Thymus (tissue), 14 donors: Measurements from ENCODE around the gene VPS35. TPM values are rescaled to one million over a fixed set of nuclear protein-coding genes. Genes with fewer than 3 reads are reported as not detected.
A peak's percentile ranks its signal among the peaks of the same experiment; 100 is the strongest.

ENCODE experiments used
- DNase-seq, 9 donors: peaks; one replicate each; pipeline ENCODE4 v3.0.0-alpha.2; 2013; ENCODE audit warnings: low spot score in 9 of 9, low read depth in 6 of 9, missing footprints in 1 of 9
- H3K27ac ChIP-seq, 2 donors: one replicate each; pipeline ENCODE4 v1.5.1; 2013; ENCODE audit warnings: control low read depth in 1 of 2, low read depth in 1 of 2, low read length in 1 of 2, mild to moderate bottlenecking in 1 of 2, moderate library complexity in 1 of 2
- H3K27me3 ChIP-seq, 2 donors: one replicate each; pipeline ENCODE4 v1.5.1; 2013; ENCODE audit warnings: low read length in 1 of 2; ENCODE audit not compliant: control insufficient read depth in 2 of 2, insufficient read depth in 1 of 2
- H3K36me3 ChIP-seq, 2 donors: one replicate each; pipeline ENCODE4 v1.5.1; 2013; ENCODE audit warnings: low read length in 1 of 2, mild to moderate bottlenecking in 1 of 2, moderate library complexity in 1 of 2; ENCODE audit not compliant: control insufficient read depth in 2 of 2, insufficient read depth in 2 of 2
- H3K4me1 ChIP-seq, 2 donors: one replicate each; pipeline ENCODE4 v1.5.1; 2013; ENCODE audit warnings: low read length in 2 of 2; ENCODE audit not compliant: control insufficient read depth in 2 of 2, insufficient read depth in 2 of 2
- H3K4me3 ChIP-seq, 2 donors: one replicate each; pipeline ENCODE4 v1.5.1; 2013; ENCODE audit warnings: low read length in 2 of 2, control low read depth in 1 of 2, mild to moderate bottlenecking in 1 of 2
- H3K9me3 ChIP-seq, 2 donors: one replicate each; pipeline ENCODE4 v1.5.1; 2013; ENCODE audit warnings: low read length in 1 of 2, mild to moderate bottlenecking in 1 of 2; ENCODE audit not compliant: control insufficient read depth in 2 of 2, insufficient read depth in 1 of 2
- WGBS: extraction: QIAGEN DNeasy Blood & Tissue Kit; methylation state at CpG from one replicate; pipeline ENCODE4 v1.1.7; 2013; 5-methylcytosine and 5-hydroxymethylcytosine counted together
- long read RNA-seq, 10 donors: transcript quantifications; one replicate each; lab custom pipeline, GENCODE V29; 2026
- polyA plus RNA-seq: library from polyadenylated mRNA; stranded (reverse); fragments of 200-250 nt; gene quantifications from one replicate; pipeline ENCODE4 v1.2.3, GENCODE V29; 2013
- total RNA-seq: library from RNA; stranded (reverse); fragments of 120-200 nt; gene quantifications from one replicate; pipeline ENCODE4 v1.2.4, GENCODE V29; 2013
- donor health status: healthy.

VPS35 gene
- total RNA-seq (80.2 TPM), polyA plus RNA-seq (32.9 TPM)
- long read RNA-seq, donor 1, full-length matches to known transcripts: 2 of 2 reads
- long read RNA-seq, donor 1, partial matches to known transcripts: 0 of 2 reads
- long read RNA-seq, donor 1, other reads (novel, unspliced or antisense): 0 of 2 reads
- long read RNA-seq, donor 2: 0 reads
- long read RNA-seq, donor 3, full-length matches to known transcripts: 12 of 59 reads
- long read RNA-seq, donor 3, partial matches to known transcripts: 47 of 59 reads
- long read RNA-seq, donor 3, other reads (novel, unspliced or antisense): 0 of 59 reads
- long read RNA-seq, donor 4, full-length matches to known transcripts: 5 of 10 reads
- long read RNA-seq, donor 4, partial matches to known transcripts: 5 of 10 reads
- long read RNA-seq, donor 4, other reads (novel, unspliced or antisense): 0 of 10 reads
- long read RNA-seq, donor 5, full-length matches to known transcripts: 27 of 98 reads
- long read RNA-seq, donor 5, partial matches to known transcripts: 59 of 98 reads
- long read RNA-seq, donor 5, other reads (novel, unspliced or antisense): 12 of 98 reads
- long read RNA-seq, donor 6, full-length matches to known transcripts: 17 of 65 reads
- long read RNA-seq, donor 6, partial matches to known transcripts: 48 of 65 reads
- long read RNA-seq, donor 6, other reads (novel, unspliced or antisense): 0 of 65 reads
- long read RNA-seq, donor 7, full-length matches to known transcripts: 19 of 39 reads
- long read RNA-seq, donor 7, partial matches to known transcripts: 20 of 39 reads
- long read RNA-seq, donor 7, other reads (novel, unspliced or antisense): 0 of 39 reads
- long read RNA-seq, donor 8, full-length matches to known transcripts: 9 of 15 reads
- long read RNA-seq, donor 8, partial matches to known transcripts: 6 of 15 reads
- long read RNA-seq, donor 8, other reads (novel, unspliced or antisense): 0 of 15 reads
- long read RNA-seq, donor 9, full-length matches to known transcripts: 14 of 44 reads
- long read RNA-seq, donor 9, partial matches to known transcripts: 25 of 44 reads
- long read RNA-seq, donor 9, other reads (novel, unspliced or antisense): 5 of 44 reads
- long read RNA-seq, donor 10, full-length matches to known transcripts: 10 of 51 reads
- long read RNA-seq, donor 10, partial matches to known transcripts: 41 of 51 reads
- long read RNA-seq, donor 10, other reads (novel, unspliced or antisense): 0 of 51 reads

DNA sequence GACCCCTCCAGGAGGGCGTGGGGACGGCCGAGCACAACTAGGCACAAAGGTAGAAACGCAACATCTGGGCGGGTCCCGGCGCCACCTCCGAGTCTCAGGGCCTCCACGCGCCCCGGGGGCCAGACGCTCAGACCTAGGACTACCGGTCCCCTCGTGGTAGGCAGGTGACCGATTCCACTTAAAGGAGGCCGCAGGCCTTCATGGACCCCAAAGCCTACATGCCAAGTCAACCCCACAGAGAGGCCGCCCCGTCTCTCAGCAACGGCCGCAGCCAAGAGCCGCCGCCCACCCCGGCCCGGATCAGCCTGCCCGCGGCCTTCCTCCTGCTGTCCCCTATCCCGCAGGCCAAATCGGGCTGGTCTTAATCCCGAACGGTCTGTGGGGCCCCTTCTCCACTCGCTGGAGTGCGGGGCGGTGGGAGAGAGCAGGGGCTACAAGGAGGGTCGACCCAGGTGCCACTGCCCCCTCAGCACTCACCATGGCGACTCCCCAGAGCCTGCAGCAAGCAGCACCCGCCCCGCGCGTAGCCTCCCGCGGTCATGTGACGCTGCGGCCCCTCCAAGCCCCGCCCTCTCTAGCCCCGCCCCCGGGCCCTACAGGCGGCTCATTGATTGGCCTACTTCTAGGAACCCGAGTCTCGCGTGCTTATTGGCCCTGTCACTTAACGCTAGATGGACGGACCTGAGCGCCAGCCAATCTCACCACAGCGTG lies at the start of gene VPS35:
TSS of gene VPS35 (minus strand) at position 525 of the 711 bp plus-strand sequence. CDS start at position 480, 45 bp downstream.
- H3K9me3 ChIP-seq: no peaks in the 10 kb centered on the region
- peaks cover 3 to 11% of the 10 kb centered on the region in 2 donors for H3K36me3 ChIP-seq
- WGBS: under 1% methylated on average over 54 of the region's 54 CpGs
- H3K27me3 ChIP-seq: no peaks in the 10 kb centered on the region
- peak in 6 of 9 donors; percentile 30 to 99 (median 98) for DNase-seq
- H3K27ac ChIP-seq: peak within 1 kb of the TSS; percentile 99
- peaks cover 19 to 23% of the 10 kb centered on the region in 2 donors for H3K4me1 ChIP-seq
- peak within 1 kb of the TSS; percentile 88 to 89 for H3K4me3 ChIP-seq

DNA sequence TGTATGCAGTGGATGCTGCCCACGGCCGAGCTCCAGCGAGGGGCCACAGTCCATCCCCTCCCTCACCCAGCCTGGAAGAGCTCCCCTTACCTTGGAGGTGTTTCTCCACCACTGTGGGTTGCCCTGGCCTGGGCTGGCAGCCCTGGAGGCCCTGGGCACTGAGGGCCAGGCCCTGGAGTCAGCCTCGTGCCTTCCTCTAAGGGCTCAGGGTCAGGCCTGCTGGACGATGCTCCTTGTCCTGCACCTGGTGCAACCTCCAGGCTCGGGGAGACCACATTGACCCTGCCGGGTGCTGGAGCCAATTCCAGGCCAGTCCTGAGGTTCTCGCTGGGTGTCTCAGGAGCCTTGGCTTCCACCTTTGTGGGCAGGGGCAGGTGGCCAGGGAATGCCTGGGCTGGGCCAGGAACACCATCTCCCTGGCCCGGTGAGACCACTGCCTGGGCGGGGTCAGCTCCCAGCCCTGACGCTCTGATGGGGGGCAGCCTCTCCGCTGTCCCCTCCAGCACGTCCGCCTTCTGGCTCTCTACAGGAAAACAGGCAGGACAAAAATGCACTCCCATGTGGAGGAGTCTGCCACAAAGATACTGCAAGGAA lies 48.7 kb upstream of the VPS35 start:
- Histone ChIP-seq H3K9me3 (no peaks in the 10 kb centered on the region), H3K27ac (no peak overlapping the region), H3K36me3 (no peaks in the 10 kb centered on the region), H3K27me3 (no peaks in the 10 kb centered on the region), H3K4me3 (no peak overlapping the region), H3K4me1 (no peaks in the 10 kb centered on the region)
- DNase-seq: no peak
- WGBS: 95% methylated on average over 14 of the region's 14 CpGs

DNA sequence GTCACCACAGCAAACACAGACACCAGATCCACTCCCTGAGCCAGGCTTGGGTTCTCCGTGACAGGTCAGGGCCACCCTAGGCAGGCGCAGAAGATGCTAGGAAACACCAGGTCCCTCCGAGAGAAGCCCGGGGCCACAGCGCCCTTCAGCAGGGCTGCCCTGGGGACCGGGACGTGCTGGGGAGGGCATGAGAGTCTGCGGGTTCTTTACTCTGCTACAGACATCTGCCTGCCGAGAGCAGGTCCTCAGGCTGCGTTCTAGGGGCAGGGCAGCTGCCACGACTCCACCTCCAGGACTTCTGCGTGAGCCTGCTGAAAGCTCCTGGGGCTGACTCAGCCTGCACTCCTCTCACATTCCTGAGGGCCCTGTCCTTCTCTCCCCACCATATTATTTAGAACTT lies 47.7 kb upstream of the VPS35 start:
- no peak for DNase-seq
- H3K4me1 ChIP-seq: no peaks in the 10 kb centered on the region
- 95% methylated on average over 12 of the region's 12 CpGs for WGBS
- no peak overlapping the region for H3K4me3 ChIP-seq
- no peaks in the 10 kb centered on the region for H3K27me3 ChIP-seq
- no peaks in the 10 kb centered on the region for H3K36me3 ChIP-seq
- no peak overlapping the region for H3K27ac ChIP-seq
- no peaks in the 10 kb centered on the region for H3K9me3 ChIP-seq

DNA sequence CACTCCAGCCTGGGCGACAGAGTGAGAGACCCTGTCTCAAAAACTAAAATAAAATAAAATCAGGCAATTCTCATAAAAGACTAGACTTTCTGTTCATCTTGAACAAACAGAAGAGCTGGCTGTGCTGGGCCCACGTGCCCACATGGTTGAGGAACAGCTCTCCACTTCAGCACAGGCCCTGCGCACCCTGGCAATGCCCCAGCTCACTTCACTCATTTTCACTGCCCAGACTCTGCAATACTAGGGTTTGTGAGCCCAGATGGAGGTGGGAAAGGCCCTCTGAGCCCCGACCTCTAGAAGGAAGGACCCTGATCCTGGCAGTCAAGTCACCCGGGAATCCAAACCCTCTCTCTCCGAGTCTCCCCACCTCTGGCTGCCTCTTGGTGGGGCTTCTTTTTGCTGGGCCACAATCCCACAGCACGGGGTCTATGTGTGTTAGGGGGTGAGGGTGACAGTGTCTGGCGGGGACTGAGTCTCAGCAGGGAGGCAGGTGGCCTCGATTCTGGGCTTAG lies 44.4 kb upstream of the VPS35 start:
- no peak overlapping the region for H3K27ac ChIP-seq
- H3K4me3 ChIP-seq: no peak overlapping the region
- DNase-seq: no peak
- no peaks in the 10 kb centered on the region for H3K36me3 ChIP-seq
- H3K9me3 ChIP-seq: no peaks in the 10 kb centered on the region
- no peaks in the 10 kb centered on the region for H3K27me3 ChIP-seq
- WGBS: 92% methylated on average over 9 of the region's 9 CpGs
- H3K4me1 ChIP-seq: no peaks in the 10 kb centered on the region

DNA sequence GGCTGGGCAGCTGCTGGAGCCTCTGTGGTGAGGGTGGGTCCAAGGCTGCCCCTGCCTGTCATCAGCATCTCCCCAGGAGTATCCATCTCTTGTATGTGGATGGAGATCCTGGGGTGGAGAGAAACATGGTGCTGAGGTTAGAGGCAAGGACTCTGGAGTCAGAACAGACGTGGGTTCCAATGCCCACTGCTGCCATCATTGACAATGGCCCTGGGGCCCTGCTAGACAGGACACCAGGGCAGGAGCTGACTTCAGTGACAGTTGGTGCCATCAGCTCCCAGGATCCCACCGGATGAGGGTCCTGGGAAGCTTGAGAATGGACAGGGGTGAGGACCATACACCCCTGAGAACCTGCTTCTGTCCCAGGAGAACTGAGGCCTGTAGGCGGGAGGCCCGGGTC lies 43.6 kb upstream of the VPS35 start:
- no peaks in the 10 kb centered on the region for H3K36me3 ChIP-seq
- no peaks in the 10 kb centered on the region for H3K27me3 ChIP-seq
- DNase-seq: no peak
- H3K27ac ChIP-seq: no peak overlapping the region
- WGBS: 94% methylated on average over 4 of the region's 4 CpGs
- no peak overlapping the region for H3K4me3 ChIP-seq
- no peaks in the 10 kb centered on the region for H3K4me1 ChIP-seq
- H3K9me3 ChIP-seq: no peaks in the 10 kb centered on the region

DNA sequence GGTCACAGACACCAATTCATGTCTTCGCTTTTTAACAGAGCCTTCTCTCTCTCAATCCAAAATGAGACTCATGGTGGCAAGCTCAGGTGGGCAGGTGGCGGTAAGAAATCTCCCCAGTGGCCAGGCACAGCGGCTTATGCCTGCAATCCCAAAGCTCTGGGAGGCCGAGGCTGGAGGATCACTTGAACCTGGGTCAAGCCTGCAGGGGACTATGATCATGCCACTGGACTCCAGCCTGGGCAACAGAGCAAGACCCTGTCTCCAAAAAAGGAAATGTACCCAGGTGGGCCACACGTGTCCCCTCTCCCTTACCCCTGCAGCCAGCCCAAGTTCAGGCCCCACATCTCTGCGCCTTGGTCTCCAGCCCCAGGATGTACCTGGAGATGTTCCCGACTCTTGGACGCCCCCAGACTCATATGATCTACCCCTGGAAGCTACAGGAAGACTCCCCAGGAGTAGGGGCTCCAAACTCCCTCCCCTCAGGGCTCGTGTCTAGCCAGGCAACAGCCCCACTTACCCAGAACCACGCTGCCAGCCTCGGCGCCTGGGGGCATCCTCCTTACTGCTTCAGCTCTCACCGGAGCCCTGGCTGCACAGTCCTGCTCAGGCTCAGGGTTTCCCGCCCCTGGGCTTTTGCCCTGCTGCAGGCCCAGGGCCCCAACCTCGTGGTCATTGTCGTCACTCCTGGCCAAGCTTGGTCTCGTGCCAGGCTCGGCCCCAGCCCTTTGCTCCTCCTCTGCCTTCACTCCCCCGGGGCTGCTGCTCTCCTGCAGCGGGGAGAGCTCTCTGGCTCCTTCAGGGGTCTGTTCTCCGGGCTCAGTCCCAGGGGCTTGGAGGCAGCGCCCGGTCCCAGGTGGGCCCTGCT lies 42.9 kb upstream of the VPS35 start:
- Histone ChIP-seq H3K4me3 (no peak overlapping the region), H3K36me3 (no peaks in the 10 kb centered on the region), H3K9me3 (no peaks in the 10 kb centered on the region), H3K27me3 (no peaks in the 10 kb centered on the region), H3K27ac (no peak overlapping the region), H3K4me1 (no peaks in the 10 kb centered on the region)
- 95% methylated on average over 23 of the region's 23 CpGs for WGBS
- DNase-seq: no peak

DNA sequence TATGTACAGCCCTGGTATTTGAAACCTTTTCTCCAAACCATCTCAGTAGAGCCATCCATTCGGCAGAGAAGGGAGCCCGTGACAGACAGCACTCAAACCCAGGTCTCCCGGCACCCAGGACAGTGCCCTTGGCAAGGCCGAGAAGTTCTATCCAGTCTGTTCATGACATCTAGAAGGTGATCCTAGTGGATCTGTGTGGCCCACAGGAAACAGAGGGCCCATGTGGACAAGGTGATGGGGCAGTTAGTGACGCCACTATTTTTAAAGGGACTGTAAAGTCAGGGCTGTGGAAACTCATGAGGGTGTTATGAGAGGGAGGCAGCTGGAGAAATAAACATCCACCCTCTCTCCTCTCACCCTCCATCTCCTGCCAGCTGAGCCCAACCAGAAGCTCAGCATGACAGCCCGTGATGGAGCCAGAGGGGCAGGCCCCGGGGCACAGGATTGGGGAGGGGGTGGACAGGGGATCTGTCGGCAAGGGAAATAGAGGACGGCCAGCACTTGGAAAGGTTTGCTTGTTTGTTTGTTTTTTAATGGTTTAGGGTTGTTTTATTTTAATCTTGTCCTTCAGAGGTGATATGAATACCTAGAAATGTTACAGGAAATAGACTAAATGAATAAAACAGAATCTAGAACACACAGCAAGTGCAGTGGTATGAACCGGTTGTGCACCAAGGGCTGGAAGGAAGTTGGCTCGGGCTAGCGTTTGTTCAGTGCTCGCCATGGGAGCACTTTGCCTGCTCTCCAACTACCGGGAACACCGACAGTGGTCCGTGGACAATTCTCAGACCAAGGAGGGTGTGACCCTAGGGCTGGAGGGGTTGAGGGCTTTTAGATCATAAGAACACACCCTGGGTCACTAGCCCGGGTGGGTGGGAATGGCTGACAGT lies 42.1 kb upstream of the VPS35 start:
- no peak for DNase-seq
- H3K4me3 ChIP-seq: no peak overlapping the region
- no peaks in the 10 kb centered on the region for H3K9me3 ChIP-seq
- H3K27me3 ChIP-seq: no peaks in the 10 kb centered on the region
- H3K36me3 ChIP-seq: no peaks in the 10 kb centered on the region
- no peaks in the 10 kb centered on the region for H3K4me1 ChIP-seq
- no peak overlapping the region for H3K27ac ChIP-seq
- WGBS: 90% methylated on average over 17 of the region's 17 CpGs
